ENCODE results near the gene AP2A1.

- TF ChIP-seq ZNF219 (CRISPR knock-in tag; IDR thresholded peaks at IDR 0.05; ENCODE audit: borderline replicate concordance) (no peak), CTCF (IDR thresholded peaks at IDR 0.05) (no peak), MLX (CRISPR knock-in tag; IDR thresholded peaks at IDR 0.05) (no peak), CBFB (CRISPR knock-in tag; IDR thresholded peaks at IDR 0.05; ENCODE audit: low read depth) (no peak), IRF1 (CRISPR knock-in tag; IDR thresholded peaks at IDR 0.05) (no peak), SP1 (CRISPR knock-in tag; conservative IDR thresholded peaks at IDR 0.05) (no peak), SMAD3 (CRISPR knock-in tag; IDR thresholded peaks at IDR 0.05; ENCODE audit: borderline replicate concordance) (no peak), NR2C2 (CRISPR knock-in tag; IDR thresholded peaks at IDR 0.05) (no peak), ETV6 (CRISPR knock-in tag; IDR thresholded peaks at IDR 0.05) (no peak), KAT7 (CRISPR knock-in tag; IDR thresholded peaks at IDR 0.05; ENCODE audit: borderline replicate concordance) (no peak), JUN (CRISPR knock-in tag; IDR thresholded peaks at IDR 0.05) (no peak), CDX4 (CRISPR knock-in tag; IDR thresholded peaks at IDR 0.05; ENCODE audit: borderline replicate concordance) (no peak), FOXP4 (CRISPR knock-in tag; IDR thresholded peaks at IDR 0.05) (no peak), RELA (CRISPR knock-in tag; IDR thresholded peaks at IDR 0.05; ENCODE audit: borderline replicate concordance) (no peak)
Observed at GRCh38 chr19:49809941-49810389, 43.2 kb downstream of the AP2A1 start.
